H9 (cell line): Measurements from ENCODE around the gene AKT3. TPM values are rescaled to one million over a fixed set of nuclear protein-coding genes. Genes with fewer than 3 reads are reported as not detected.

ENCODE experiments used
- DNase-seq: peaks from one replicate; pipeline ENCODE4 v3.0.0-alpha.2; 2017
- H2AFZ ChIP-seq: one replicate; pipeline ENCODE4 v1.6.1; 2013; ENCODE audit warnings: mild to moderate bottlenecking, low read length, control low read depth, moderate library complexity
- H2AK5ac ChIP-seq: 2 replicates; pipeline ENCODE4 v1.6.1; 2013; ENCODE audit warnings: low read length, control low read depth, mixed read lengths; ENCODE audit not compliant: insufficient read length
- H2BK120ac ChIP-seq: one replicate; pipeline ENCODE4 v1.6.1; 2013; ENCODE audit warnings: low read depth, mild to moderate bottlenecking, low read length, control low read depth, inconsistent platforms; ENCODE audit not compliant: poor library complexity, severe bottlenecking
- H2BK12ac ChIP-seq: 2 replicates; pipeline ENCODE4 v1.6.1; 2013; ENCODE audit warnings: low read length, control low read depth, mixed read lengths, low read depth; ENCODE audit not compliant: insufficient read length
- H2BK15ac ChIP-seq: 2 replicates; pipeline ENCODE4 v1.6.1; 2013; ENCODE audit warnings: low read depth, low read length, control low read depth
- H2BK20ac ChIP-seq: one replicate; pipeline ENCODE4 v1.6.1; 2013; ENCODE audit warnings: low read depth, mild to moderate bottlenecking, low read length, control low read depth, inconsistent platforms; ENCODE audit not compliant: poor library complexity, severe bottlenecking
- H2BK5ac ChIP-seq: 2 replicates; pipeline ENCODE4 v1.6.1; 2013; ENCODE audit warnings: low read length, control low read depth, mixed read lengths; ENCODE audit not compliant: insufficient read length
- H3K14ac ChIP-seq: 2 replicates; pipeline ENCODE4 v1.6.1; 2013; ENCODE audit warnings: low read length, control low read depth; ENCODE audit not compliant: insufficient read depth
- H3K18ac ChIP-seq: 2 replicates; pipeline ENCODE4 v1.6.1; 2013; ENCODE audit warnings: low read depth, mild to moderate bottlenecking, mixed read lengths, low read length, control low read depth; ENCODE audit not compliant: insufficient read length
- H3K23ac ChIP-seq: 2 replicates; pipeline ENCODE4 v1.6.1; 2013; ENCODE audit warnings: low read length, control low read depth, mixed read lengths, low read depth; ENCODE audit not compliant: insufficient read length
- H3K23me2 ChIP-seq: 2 replicates; pipeline ENCODE4 v1.6.1; 2013; ENCODE audit warnings: low read depth, mild to moderate bottlenecking, mixed read lengths, low read length, control low read depth; ENCODE audit not compliant: insufficient read length, poor library complexity, severe bottlenecking
- H3K27ac ChIP-seq: 2 replicates; pipeline ENCODE4 v1.5.1; 2013; ENCODE audit warnings: low read length, control low read depth, mixed read lengths, low read depth; ENCODE audit not compliant: insufficient read length
- H3K27me3 ChIP-seq: 2 replicates; pipeline ENCODE4 v1.6.1; 2013; ENCODE audit warnings: low read length, control low read depth, inconsistent platforms; ENCODE audit not compliant: insufficient read depth
- H3K4ac ChIP-seq: 2 replicates; pipeline ENCODE4 v1.6.1; 2013; ENCODE audit warnings: low read depth, mild to moderate bottlenecking, control low read depth, inconsistent platforms, low read length, moderate library complexity
- H3K4me1 ChIP-seq: 2 replicates; pipeline ENCODE4 v1.6.1; 2013; ENCODE audit warnings: low read length, control low read depth, inconsistent platforms; ENCODE audit not compliant: insufficient read depth
- H3K4me2 ChIP-seq: 2 replicates; pipeline ENCODE4 v1.6.1; 2013; ENCODE audit warnings: low read length, control low read depth, mixed read lengths; ENCODE audit not compliant: insufficient read length, insufficient read depth
- H3K56ac ChIP-seq: 2 replicates; pipeline ENCODE4 v1.6.1; 2013; ENCODE audit warnings: low read depth, mild to moderate bottlenecking, mixed read lengths, low read length, control low read depth; ENCODE audit not compliant: insufficient read length
- H3K79me1 ChIP-seq: 2 replicates; pipeline ENCODE4 v1.6.1; 2013; ENCODE audit warnings: low read depth, mild to moderate bottlenecking, moderate library complexity, low read length, control low read depth, inconsistent platforms; ENCODE audit not compliant: insufficient read depth, poor library complexity, severe bottlenecking
- H3K79me2 ChIP-seq: 2 replicates; pipeline ENCODE4 v1.6.1; 2013; ENCODE audit warnings: low read length, control low read depth, inconsistent platforms; ENCODE audit not compliant: insufficient read depth
- H3K9ac ChIP-seq: 2 replicates; pipeline ENCODE4 v1.6.1; 2013; ENCODE audit warnings: low read length, control low read depth, mixed read lengths; ENCODE audit not compliant: insufficient read length; ENCODE audit errors: extremely low read depth
- H3K9me3 ChIP-seq: one replicate; pipeline ENCODE4 v1.6.1; 2013; ENCODE audit warnings: low read depth, low read length, inconsistent platforms; ENCODE audit not compliant: control insufficient read depth
- H3T11ph ChIP-seq: one replicate; pipeline ENCODE4 v1.6.1; 2013; ENCODE audit warnings: mild to moderate bottlenecking, low read length, control low read depth, inconsistent platforms
- H4K20me1 ChIP-seq: one replicate; pipeline ENCODE4 v1.6.1; 2013; ENCODE audit not compliant: control insufficient read depth, insufficient read length, insufficient read depth
- H4K5ac ChIP-seq: 2 replicates; pipeline ENCODE4 v1.6.1; 2013; ENCODE audit warnings: low read depth, mild to moderate bottlenecking, mixed read lengths, low read length, control low read depth; ENCODE audit not compliant: insufficient read length
- H4K8ac ChIP-seq: replicated peaks from 2 replicates; pipeline ENCODE4 v1.6.1; 2013; ENCODE audit warnings: low read length, control low read depth, mixed read lengths, low read depth; ENCODE audit not compliant: insufficient read length
- H4K91ac ChIP-seq: 2 replicates; pipeline ENCODE4 v1.6.1; 2013; ENCODE audit warnings: low read depth, mild to moderate bottlenecking, moderate library complexity, mixed read lengths, low read length, control low read depth; ENCODE audit not compliant: insufficient read length
- H3K27ac Mint-ChIP-seq, 3 experiments: 2 replicates in 2 of 3; 3 replicates in 1 of 3; pipeline ENCODE4 v1.8.0; 2020 to 2021; ENCODE audit warnings: mixed read lengths in 3 of 3, mild to moderate bottlenecking in 1 of 3, moderate library complexity in 1 of 3
- H3K27me3 Mint-ChIP-seq: 2 replicates; pipeline ENCODE4 v1.8.0; 2021; ENCODE audit warnings: low read depth, mild to moderate bottlenecking, moderate library complexity, mixed read lengths
- H3K36me3 Mint-ChIP-seq, 3 experiments: 2 replicates in 2 of 3; 3 replicates in 1 of 3; pipeline ENCODE4 v1.8.0; 2020 to 2021; ENCODE audit warnings: low read depth in 3 of 3, mixed read lengths in 3 of 3; ENCODE audit not compliant: insufficient read depth in 1 of 3
- H3K4me1 Mint-ChIP-seq, 2 experiments: 2 replicates each; pipeline ENCODE4 v1.8.0; 2020; ENCODE audit warnings: mixed read lengths in 2 of 2
- H3K4me3 Mint-ChIP-seq, 2 experiments: 2 replicates in 1 of 2; 3 replicates in 1 of 2; pipeline ENCODE4 v1.8.0; 2020 to 2021; ENCODE audit warnings: mild to moderate bottlenecking in 2 of 2, mixed read lengths in 2 of 2, moderate library complexity in 1 of 2
- H3K9me3 Mint-ChIP-seq, 2 experiments: 2 replicates in 1 of 2; 3 replicates in 1 of 2; pipeline ENCODE4 v1.8.0; 2020; ENCODE audit warnings: mild to moderate bottlenecking in 2 of 2, mixed read lengths in 2 of 2, moderate library complexity in 1 of 2
- CTCF ChIP-seq: fragments of 200-600 bp; sonication (generic); conservative IDR thresholded peaks from 3 replicates; pipeline ENCODE4 v1.8.0; 2021; ENCODE audit warnings: antibody characterized with exemption, mild to moderate bottlenecking
- WGBS: extraction: QIAGEN DNeasy Blood & Tissue Kit; methylation state at CpG from one replicate; pipeline ENCODE4 v1.1.7; 2013; ENCODE audit warnings: missing lambda C conversion rate, low lambda C conversion rate, mixed read lengths; ENCODE audit not compliant: insufficient read length; ENCODE audit errors: extremely low coverage; 5-methylcytosine and 5-hydroxymethylcytosine counted together
- total RNA-seq: library from RNA; stranded (reverse); gene quantifications from 2 replicates; pipeline ENCODE4 v1.2.1, GENCODE V29; 2021

The AKT3 gene
- total RNA-seq, 1 experiment from 2014 or later: 27.8 TPM

GRCh38 chr1:243554686-243555085 is 295.4 kb downstream of the AKT3 start:
- Histone ChIP-seq H3K27me3 (no peaks in the 10 kb centered on the region), H3K9me3 (no peaks in the 10 kb centered on the region), H2AK5ac (no peak overlapping the region), H4K91ac (no peak overlapping the region), H4K5ac (no peak overlapping the region), H3K23me2 (no peaks in the 10 kb centered on the region), H4K20me1 (no peaks in the 10 kb centered on the region), H2BK20ac (no peak overlapping the region), H3T11ph (no peak overlapping the region), H3K79me1 (no peaks in the 10 kb centered on the region), H3K4ac (no peak overlapping the region), H3K4me1 (no peaks in the 10 kb centered on the region), H4K8ac (no peak overlapping the region), H3K23ac (no peak overlapping the region), H3K4me2 (no peak overlapping the region), H3K56ac (no peak overlapping the region), H3K79me2 (no peaks in the 10 kb centered on the region), H2BK5ac (no peak overlapping the region), H2AFZ (no peak overlapping the region), H2BK120ac (no peak overlapping the region), H3K9ac (no peak overlapping the region), H3K14ac (no peak overlapping the region), H3K27ac (no peak overlapping the region), H3K18ac (no peak overlapping the region), H2BK15ac (no peak overlapping the region), H2BK12ac (no peak overlapping the region)
- Mint-ChIP-seq H3K4me1 (peaks cover 7 to 13% of the 10 kb centered on the region in 2 experiments), H3K27me3 (no peaks in the 10 kb centered on the region), H3K9me3 (no peaks in the 10 kb centered on the region; a peak in 1 of 5 replicates), H3K4me3 (no peak overlapping the region), H3K27ac (no peak overlapping the region; a peak in 1 of 7 replicates), H3K36me3 (no peaks in the 10 kb centered on the region)
- WGBS: no CpG with 5 or more reads among the region's 4 CpGs
- no peak for TF ChIP-seq CTCF
- no peak for DNase-seq
